HEK293T (cell line): ENCODE measurements around the gene ANKRD22.

ENCODE experiments used
- ARNT ChIP-seq: fragments of 450-650 bp; IDR thresholded peaks from 2 replicates; pipeline ENCODE4 v1.6.1; 2017; ENCODE audit warnings: mild to moderate bottlenecking
- BHLHE40 ChIP-seq: fragments of 450-650 bp; IDR thresholded peaks from 2 replicates; pipeline ENCODE4 v1.6.1; 2016; ENCODE audit warnings: mild to moderate bottlenecking, moderate library complexity, borderline replicate concordance
- CTBP1 ChIP-seq: fragments of 450-650 bp; IDR thresholded peaks from 2 replicates; pipeline ENCODE4 v1.6.1; 2016; ENCODE audit warnings: borderline replicate concordance
- ELF4 ChIP-seq: fragments of 450-650 bp; IDR thresholded peaks from 2 replicates; pipeline ENCODE4 v1.6.1; 2017; ENCODE audit warnings: antibody characterized with exemption
- FOXA1 ChIP-seq: fragments of 450-650 bp; IDR thresholded peaks from 2 replicates; pipeline ENCODE4 v1.6.1; 2016; ENCODE audit warnings: mild to moderate bottlenecking
- FOXK2 ChIP-seq: fragments of 450-650 bp; IDR thresholded peaks from 2 replicates; pipeline ENCODE4 v1.6.1; 2016; ENCODE audit warnings: mild to moderate bottlenecking
- FOXM1 ChIP-seq: fragments of 450-650 bp; IDR thresholded peaks from 2 replicates; pipeline ENCODE4 v1.6.1; 2017; ENCODE audit warnings: mild to moderate bottlenecking, borderline replicate concordance
- HDGF ChIP-seq: fragments of 450-650 bp; IDR thresholded peaks from 2 replicates; pipeline ENCODE4 v1.6.1; 2017; ENCODE audit warnings: antibody characterized with exemption, borderline replicate concordance
- L3MBTL2 ChIP-seq: fragments of 450-650 bp; conservative IDR thresholded peaks from 2 replicates; pipeline ENCODE4 v1.6.1; 2016; ENCODE audit warnings: mild to moderate bottlenecking
- NFRKB ChIP-seq: fragments of 450-650 bp; IDR thresholded peaks from 2 replicates; pipeline ENCODE4 v1.6.1; 2016; ENCODE audit warnings: mild to moderate bottlenecking, moderate library complexity
- SP1 ChIP-seq: fragments of 450-650 bp; IDR thresholded peaks from 2 replicates; pipeline ENCODE4 v1.6.1; 2017
- SUZ12 ChIP-seq: fragments of 450-650 bp; IDR thresholded peaks from 2 replicates; pipeline ENCODE4 v1.6.1; 2016; ENCODE audit warnings: mild to moderate bottlenecking
- TARDBP ChIP-seq: fragments of 450-650 bp; IDR thresholded peaks from 2 replicates; pipeline ENCODE4 v1.6.1; 2016
- ZNF384 ChIP-seq: fragments of 450-650 bp; IDR thresholded peaks from 2 replicates; pipeline ENCODE4 v1.6.1; 2016

- TF ChIP-seq NFRKB: no peak
- TF ChIP-seq FOXA1: no peak
- TF ChIP-seq TARDBP: no peak
- TF ChIP-seq L3MBTL2: no peak
- TF ChIP-seq FOXM1: no peak
- no peak for TF ChIP-seq CTBP1
- TF ChIP-seq BHLHE40: no peak
- TF ChIP-seq ZNF384: no peak
- no peak for TF ChIP-seq ELF4
- no peak for TF ChIP-seq SUZ12
- TF ChIP-seq SP1: no peak
- no peak for TF ChIP-seq FOXK2
- no peak for TF ChIP-seq HDGF
- no peak for TF ChIP-seq ARNT
These were observed 10.1 kb downstream of the ANKRD22 start for GRCh38 chr10:88841316-88842111.
